Neural cell (in vitro differentiated cells): ENCODE data around the gene ZFPL1. TPM values are rescaled to one million over a fixed set of nuclear protein-coding genes. Genes with fewer than 3 reads are reported as not detected.

Experiments used
- H2AFZ ChIP-seq: fragments of 200-600, 300-800 bp; sonication (generic), shearing (Covaris generic); 2 replicates; pipeline ENCODE4 v1.6.0; 2014; ENCODE audit warnings: low read depth, mild to moderate bottlenecking, antibody characterized with exemption, low read length, moderate library complexity
- H3F3A ChIP-seq: fragments of 200-600 bp; shearing (Covaris generic); 2 replicates; pipeline ENCODE4 v1.6.1; 2016; ENCODE audit warnings: mild to moderate bottlenecking, moderate library complexity, mixed read lengths, antibody characterized with exemption, low read length; ENCODE audit not compliant: insufficient read depth, poor library complexity, severe bottlenecking
- H3K27ac ChIP-seq: fragments of 200-600, 300-800 bp; sonication (generic), shearing (Covaris generic); 2 replicates; pipeline ENCODE4 v1.5.1; 2014; ENCODE audit warnings: mild to moderate bottlenecking, low read length, moderate library complexity
- H3K27me3 ChIP-seq: fragments of 300-800, 200-600 bp; sonication (generic), shearing (Covaris generic); 2 replicates; pipeline ENCODE4 v1.6.0; 2014; ENCODE audit warnings: mild to moderate bottlenecking, low read depth, low read length, moderate library complexity; ENCODE audit not compliant: insufficient read depth
- H3K36me3 ChIP-seq: fragments of 300-800, 200-600 bp; sonication (generic), shearing (Covaris generic); 2 replicates; pipeline ENCODE4 v1.5.1; 2014; ENCODE audit warnings: mild to moderate bottlenecking, antibody characterized with exemption, low read length, moderate library complexity; ENCODE audit not compliant: insufficient read depth
- H3K4me2 ChIP-seq: fragments of 300-800, 200-600 bp; sonication (generic), shearing (Covaris generic); 2 replicates; pipeline ENCODE4 v1.6.0; 2014; ENCODE audit warnings: mild to moderate bottlenecking, low read length
- H3K4me3 ChIP-seq: fragments of 300-800, 200-600 bp; sonication (generic), shearing (Covaris generic); 2 replicates; pipeline ENCODE4 v1.5.1; 2014; ENCODE audit warnings: mild to moderate bottlenecking, low read length, moderate library complexity
- H3K79me2 ChIP-seq: fragments of 200-600 bp; shearing (Covaris generic); replicated peaks from 2 replicates; pipeline ENCODE4 v1.6.0; 2014; ENCODE audit warnings: mild to moderate bottlenecking, low read length, moderate library complexity; ENCODE audit not compliant: insufficient read depth
- H3K9ac ChIP-seq: fragments of 300-800, 200-600 bp; sonication (generic), shearing (Covaris generic); 2 replicates; pipeline ENCODE4 v1.6.1; 2016; ENCODE audit warnings: mild to moderate bottlenecking, low read length, mixed read lengths
- H3K9me2 ChIP-seq: fragments of 200-600 bp; shearing (Covaris generic); 2 replicates; pipeline ENCODE4 v1.6.1; 2016; ENCODE audit warnings: mild to moderate bottlenecking, low read length, mixed read lengths; ENCODE audit not compliant: insufficient read depth
- H3K9me3 ChIP-seq: fragments of 200-600, 300-800 bp; sonication (generic), shearing (Covaris generic); 2 replicates; pipeline ENCODE4 v1.6.1; 2016; ENCODE audit warnings: mild to moderate bottlenecking, mixed run types, low read length, moderate library complexity, mixed read lengths
- H4K20me1 ChIP-seq: fragments of 200-600 bp; shearing (Covaris generic); 2 replicates; pipeline ENCODE4 v1.6.1; 2016; ENCODE audit warnings: mild to moderate bottlenecking, mixed run types; ENCODE audit not compliant: insufficient read depth
- EP300 ChIP-seq: fragments of 450-650 bp; conservative IDR thresholded peaks from 2 replicates; pipeline ENCODE4 v1.6.1; 2014; ENCODE audit warnings: antibody characterized with exemption, mild to moderate bottlenecking, moderate library complexity; ENCODE audit not compliant: poor library complexity, severe bottlenecking
- EZH2 ChIP-seq: fragments of 200-600, 300-800 bp; shearing (Covaris generic), sonication (generic); IDR thresholded peaks from 2 replicates; pipeline ENCODE4 v1.6.1; 2014; ENCODE audit warnings: antibody characterized with exemption, low read length, borderline replicate concordance, mild to moderate bottlenecking; ENCODE audit not compliant: insufficient read depth, poor library complexity, severe bottlenecking
- MXI1 ChIP-seq: fragments of 450-650 bp; conservative IDR thresholded peaks from 2 replicates; pipeline ENCODE4 v1.6.1; 2014; ENCODE audit warnings: antibody characterized with exemption, mild to moderate bottlenecking; ENCODE audit not compliant: poor library complexity, severe bottlenecking
- POLR2AphosphoS5 ChIP-seq: IDR thresholded peaks from 2 replicates; pipeline ENCODE4 v1.6.1; 2012
- RAD21 ChIP-seq: fragments of 450-650 bp; conservative IDR thresholded peaks from 2 replicates; pipeline ENCODE4 v1.6.1; 2014; ENCODE audit warnings: antibody characterized with exemption, mild to moderate bottlenecking, moderate library complexity
- SMC3 ChIP-seq: fragments of 450-650 bp; conservative IDR thresholded peaks from 2 replicates; pipeline ENCODE4 v1.6.1; 2014; ENCODE audit warnings: antibody characterized with exemption, mild to moderate bottlenecking, moderate library complexity; ENCODE audit not compliant: poor library complexity
- TAF1 ChIP-seq: IDR thresholded peaks from 2 replicates; pipeline ENCODE4 v1.6.1; 2012; ENCODE audit warnings: low read depth
- polyA plus RNA-seq: library from polyadenylated mRNA; depleted of rRNA; stranded (reverse); fragments of >200 nt; gene quantifications from 2 replicates; pipeline ENCODE4 v1.2.3, GENCODE V29; 2014
- TF ChIP-seq, protein P1 (sequence below): IDR thresholded peaks from 2 replicates; pipeline ENCODE4 v1.6.1; 2012; ENCODE audit warnings: borderline replicate concordance
- TF ChIP-seq, protein P2 (sequence below): fragments of 450-650 bp; IDR thresholded peaks from 2 replicates; pipeline ENCODE4 v1.5.1; 2014; ENCODE audit warnings: antibody characterized with exemption, mild to moderate bottlenecking, moderate library complexity; ENCODE audit not compliant: poor library complexity, severe bottlenecking

Gene ZFPL1
- polyA plus RNA-seq, 1 donor from 2014 or later: 42.0 TPM

DNA sequence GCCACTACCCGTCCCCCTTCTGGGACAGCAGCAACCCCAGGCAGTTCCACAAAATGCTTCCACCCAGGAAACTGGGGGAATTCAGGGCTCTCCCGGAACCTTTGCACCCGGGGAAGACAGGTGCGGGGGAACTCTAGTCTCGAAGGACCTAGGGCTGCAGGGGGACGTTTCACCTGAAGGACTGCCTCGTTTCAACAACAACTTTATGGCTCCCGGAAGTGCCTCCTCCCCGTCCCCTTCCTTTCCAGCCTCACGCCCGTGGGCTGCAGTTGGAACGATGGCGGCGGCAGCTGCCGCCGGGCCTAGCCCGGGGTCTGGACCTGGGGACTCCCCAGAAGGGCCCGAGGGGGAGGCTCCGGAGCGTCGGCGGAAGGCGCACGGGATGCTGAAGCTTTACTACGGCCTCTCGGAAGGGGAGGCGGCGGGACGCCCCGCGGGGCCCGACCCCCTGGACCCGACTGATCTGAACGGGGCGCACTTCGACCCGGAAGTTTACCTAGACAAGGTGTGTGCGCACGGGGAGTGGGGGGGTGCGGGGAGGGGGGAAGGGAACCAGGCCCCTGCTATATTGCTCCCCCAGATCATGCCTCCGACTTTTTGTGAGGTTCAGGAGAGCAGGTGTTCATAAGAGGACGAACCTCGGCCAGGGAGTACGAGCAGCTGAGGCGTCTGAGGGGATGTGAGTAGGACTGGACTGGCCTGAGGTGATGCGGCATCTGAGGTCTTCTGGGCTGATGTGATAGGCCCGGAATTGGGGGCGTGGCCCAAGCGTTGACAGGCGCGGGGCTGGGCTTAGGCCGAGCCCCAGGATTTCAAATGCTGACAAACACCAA lies 12.2 kb downstream of the ZFPL1 start, which contains the start of gene VPS51:
Gene VPS51 (plus strand): TSS at position 241 of the 833 bp plus-strand sequence. CDS start 37 bp downstream, at position 278.
- Histone ChIP-seq H3K36me3 (no peaks in the 10 kb centered on the region), H3K79me2 (peaks cover 5% of the 10 kb centered on the region), H3K9ac (peak within 1 kb of the TSS; percentile 85), H3F3A (no peaks in the 10 kb centered on the region), H3K27me3 (no peaks in the 10 kb centered on the region), H3K4me3 (peak within 1 kb of the TSS; percentile 70), H3K4me2 (peak within 1 kb of the TSS; percentile 44), H3K9me3 (no peaks in the 10 kb centered on the region), H3K27ac (peak within 1 kb of the TSS; percentile 94), H3K9me2 (no peaks in the 10 kb centered on the region), H4K20me1 (no peaks in the 10 kb centered on the region), H2AFZ (peak within 1 kb of the TSS; percentile 95)
- TF ChIP-seq EP300 (peak; percentile 81), SMC3 (peak; percentile 31), EZH2 (no peak), POLR2AphosphoS5 (peak; percentile 86), MXI1 (peak; percentile 92)
- TF ChIP-seq, protein P1, sequence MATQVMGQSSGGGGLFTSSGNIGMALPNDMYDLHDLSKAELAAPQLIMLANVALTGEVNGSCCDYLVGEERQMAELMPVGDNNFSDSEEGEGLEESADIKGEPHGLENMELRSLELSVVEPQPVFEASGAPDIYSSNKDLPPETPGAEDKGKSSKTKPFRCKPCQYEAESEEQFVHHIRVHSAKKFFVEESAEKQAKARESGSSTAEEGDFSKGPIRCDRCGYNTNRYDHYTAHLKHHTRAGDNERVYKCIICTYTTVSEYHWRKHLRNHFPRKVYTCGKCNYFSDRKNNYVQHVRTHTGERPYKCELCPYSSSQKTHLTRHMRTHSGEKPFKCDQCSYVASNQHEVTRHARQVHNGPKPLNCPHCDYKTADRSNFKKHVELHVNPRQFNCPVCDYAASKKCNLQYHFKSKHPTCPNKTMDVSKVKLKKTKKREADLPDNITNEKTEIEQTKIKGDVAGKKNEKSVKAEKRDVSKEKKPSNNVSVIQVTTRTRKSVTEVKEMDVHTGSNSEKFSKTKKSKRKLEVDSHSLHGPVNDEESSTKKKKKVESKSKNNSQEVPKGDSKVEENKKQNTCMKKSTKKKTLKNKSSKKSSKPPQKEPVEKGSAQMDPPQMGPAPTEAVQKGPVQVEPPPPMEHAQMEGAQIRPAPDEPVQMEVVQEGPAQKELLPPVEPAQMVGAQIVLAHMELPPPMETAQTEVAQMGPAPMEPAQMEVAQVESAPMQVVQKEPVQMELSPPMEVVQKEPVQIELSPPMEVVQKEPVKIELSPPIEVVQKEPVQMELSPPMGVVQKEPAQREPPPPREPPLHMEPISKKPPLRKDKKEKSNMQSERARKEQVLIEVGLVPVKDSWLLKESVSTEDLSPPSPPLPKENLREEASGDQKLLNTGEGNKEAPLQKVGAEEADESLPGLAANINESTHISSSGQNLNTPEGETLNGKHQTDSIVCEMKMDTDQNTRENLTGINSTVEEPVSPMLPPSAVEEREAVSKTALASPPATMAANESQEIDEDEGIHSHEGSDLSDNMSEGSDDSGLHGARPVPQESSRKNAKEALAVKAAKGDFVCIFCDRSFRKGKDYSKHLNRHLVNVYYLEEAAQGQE: peak; percentile 70

DNA sequence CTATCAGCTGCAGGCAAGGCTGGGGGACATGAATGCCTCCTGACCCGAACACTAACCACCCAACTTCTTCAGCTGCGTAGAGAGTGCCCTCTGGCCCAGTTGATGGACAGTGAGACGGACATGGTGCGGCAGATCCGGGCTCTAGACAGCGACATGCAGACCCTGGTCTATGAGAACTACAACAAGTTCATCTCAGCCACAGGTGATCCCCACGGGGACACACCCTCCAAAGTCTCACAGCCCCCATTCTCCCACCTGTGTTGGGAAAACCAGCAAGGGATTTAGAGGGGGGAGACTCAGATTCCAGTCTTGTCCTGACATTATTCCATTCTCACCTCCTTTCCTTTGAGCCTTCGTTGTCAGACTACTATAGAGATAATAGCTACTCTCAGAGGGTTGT lies 12.9 kb downstream of the ZFPL1 start:
- no peaks in the 10 kb centered on the region for H3K9me3 ChIP-seq
- H2AFZ ChIP-seq: peak overlapping the region; percentile 65
- no peaks in the 10 kb centered on the region for H3F3A ChIP-seq
- no peaks in the 10 kb centered on the region for H4K20me1 ChIP-seq
- H3K9ac ChIP-seq: peak overlapping the region; percentile 85
- H3K27ac ChIP-seq: peak overlapping the region; percentile 94
- TF ChIP-seq MXI1: no peak
- no peak for TF ChIP-seq EP300
- TF ChIP-seq, protein P2, sequence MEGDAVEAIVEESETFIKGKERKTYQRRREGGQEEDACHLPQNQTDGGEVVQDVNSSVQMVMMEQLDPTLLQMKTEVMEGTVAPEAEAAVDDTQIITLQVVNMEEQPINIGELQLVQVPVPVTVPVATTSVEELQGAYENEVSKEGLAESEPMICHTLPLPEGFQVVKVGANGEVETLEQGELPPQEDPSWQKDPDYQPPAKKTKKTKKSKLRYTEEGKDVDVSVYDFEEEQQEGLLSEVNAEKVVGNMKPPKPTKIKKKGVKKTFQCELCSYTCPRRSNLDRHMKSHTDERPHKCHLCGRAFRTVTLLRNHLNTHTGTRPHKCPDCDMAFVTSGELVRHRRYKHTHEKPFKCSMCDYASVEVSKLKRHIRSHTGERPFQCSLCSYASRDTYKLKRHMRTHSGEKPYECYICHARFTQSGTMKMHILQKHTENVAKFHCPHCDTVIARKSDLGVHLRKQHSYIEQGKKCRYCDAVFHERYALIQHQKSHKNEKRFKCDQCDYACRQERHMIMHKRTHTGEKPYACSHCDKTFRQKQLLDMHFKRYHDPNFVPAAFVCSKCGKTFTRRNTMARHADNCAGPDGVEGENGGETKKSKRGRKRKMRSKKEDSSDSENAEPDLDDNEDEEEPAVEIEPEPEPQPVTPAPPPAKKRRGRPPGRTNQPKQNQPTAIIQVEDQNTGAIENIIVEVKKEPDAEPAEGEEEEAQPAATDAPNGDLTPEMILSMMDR: no peak
- TF ChIP-seq RAD21: no peak
- no peak for TF ChIP-seq TAF1
- no peak for TF ChIP-seq SMC3
- peaks cover 5% of the 10 kb centered on the region for H3K79me2 ChIP-seq
- H3K27me3 ChIP-seq: no peaks in the 10 kb centered on the region
- H3K36me3 ChIP-seq: no peaks in the 10 kb centered on the region
- no peaks in the 10 kb centered on the region for H3K9me2 ChIP-seq
- peak overlapping the region; percentile 44 for H3K4me2 ChIP-seq
- H3K4me3 ChIP-seq: peak overlapping the region; percentile 70
